Naive thymus-derived CD4-positive, alpha-beta T cell (primary cell): ENCODE results near the gene LAMTOR1. TPM values are rescaled to one million over a fixed set of nuclear protein-coding genes. Genes with fewer than 3 reads are reported as not detected.
A peak's percentile ranks its signal among the peaks of the same experiment; 100 is the strongest.

Experiments
- ATAC-seq: fragments of 150-1000 bp; cut with Tn5 transposase; 2 replicates; pipeline ENCODE4 v1.10.0; 2021; ENCODE audit warnings: mild to moderate bottlenecking, moderate library complexity
- CTCF ChIA-PET: fragments of 350-600 bp; sonication (Branson Sonifier 250); formaldehyde crosslinking; loops from one replicate; lab custom pipeline; 2021; ENCODE audit warnings: antibody characterized with exemption; lab: Charles Lee
- POLR2A ChIA-PET: fragments of 350-600 bp; sonication (Branson Sonifier 250); formaldehyde crosslinking; loops from one replicate; lab custom pipeline; 2021; ENCODE audit warnings: antibody characterized with exemption, inconsistent platforms; lab: Charles Lee
- DNase-seq, 9 donors: peaks; one replicate each; pipeline versions ENCODE4 v3.0.0 to v3.0.0-alpha.2; 2020 to 2022; ENCODE audit warnings: mixed read lengths in 1 of 9
- H3K27ac ChIP-seq: one replicate; pipeline ENCODE4 v1.7.0; 2013; ENCODE audit warnings: mild to moderate bottlenecking, low read depth, low read length, moderate library complexity
- H3K27me3 ChIP-seq, 2 donors: one replicate each; pipeline ENCODE4 v1.7.0; 2013; ENCODE audit warnings: low read length in 2 of 2, mild to moderate bottlenecking in 2 of 2, moderate library complexity in 2 of 2; ENCODE audit not compliant: control insufficient read depth in 2 of 2, insufficient read depth in 2 of 2
- H3K36me3 ChIP-seq, 3 experiments: 1 replicate in 2 of 3; 2 replicates in 1 of 3; pipeline ENCODE4 v1.7.0; 2013; ENCODE audit warnings: low read length in 3 of 3, mild to moderate bottlenecking in 3 of 3, moderate library complexity in 1 of 3; ENCODE audit not compliant: insufficient read depth in 3 of 3, control insufficient read depth in 2 of 3
- H3K4me1 ChIP-seq, 2 donors: one replicate each; pipeline ENCODE4 v1.7.0; 2013; ENCODE audit warnings: low read length in 2 of 2, mild to moderate bottlenecking in 2 of 2, moderate library complexity in 1 of 2; ENCODE audit not compliant: control insufficient read depth in 2 of 2, insufficient read depth in 2 of 2
- H3K4me3 ChIP-seq: 2 replicates; pipeline ENCODE4 v1.7.0; 2013; ENCODE audit warnings: mild to moderate bottlenecking, low read length
- H3K9me3 ChIP-seq, 3 experiments: 1 replicate in 2 of 3; 2 replicates in 1 of 3; pipeline ENCODE4 v1.7.0; 2013; ENCODE audit warnings: low read length in 3 of 3; ENCODE audit not compliant: control insufficient read depth in 2 of 3
- H3K27ac Mint-ChIP-seq, 9 donors: one replicate each; pipeline ENCODE4 v1.8.0; 2020 to 2022; ENCODE audit warnings: mixed read lengths in 9 of 9, mild to moderate bottlenecking in 8 of 9, moderate library complexity in 5 of 9, inconsistent platforms in 2 of 9
- H3K27me3 Mint-ChIP-seq, 5 donors: one replicate each; pipeline ENCODE4 v1.8.0; 2021 to 2022; ENCODE audit warnings: mixed read lengths in 5 of 5, mild to moderate bottlenecking in 1 of 5
- H3K36me3 Mint-ChIP-seq, 5 donors: one replicate each; pipeline ENCODE4 v1.8.0; 2020 to 2022; ENCODE audit warnings: mixed read lengths in 5 of 5, mild to moderate bottlenecking in 3 of 5, inconsistent platforms in 1 of 5
- H3K4me1 Mint-ChIP-seq, 7 donors: one replicate each; pipeline ENCODE4 v1.8.0; 2020 to 2022; ENCODE audit warnings: mixed read lengths in 7 of 7, mild to moderate bottlenecking in 3 of 7, inconsistent platforms in 1 of 7
- H3K4me3 Mint-ChIP-seq, 10 donors: one replicate each; pipeline ENCODE4 v1.8.0; 2020 to 2022; ENCODE audit warnings: mild to moderate bottlenecking in 10 of 10, mixed read lengths in 10 of 10, moderate library complexity in 6 of 10, inconsistent platforms in 2 of 10
- H3K9me3 Mint-ChIP-seq, 11 donors: one replicate each; pipeline ENCODE4 v1.8.0; 2020 to 2022; ENCODE audit warnings: mixed read lengths in 11 of 11, mild to moderate bottlenecking in 4 of 11, inconsistent platforms in 1 of 11, moderate library complexity in 1 of 11
- intact Hi-C, 2 donors: fragments of 100-400 bp; cut with micrococcal nuclease; formaldehyde crosslinking; loops; one replicate each; pipeline ENCODE4 v1.15.1; 2023
- polyA plus RNA-seq, 2 donors: library from polyadenylated mRNA; unstranded; fragments of 300-500 nt; fragmentation: Illumina TruSeq; gene quantifications; one replicate each; pipeline ENCODE4 v1.2.3, GENCODE V29; 2021
- total RNA-seq, 6 experiments: library from RNA in 5 of 6; stranded (reverse) in 5 of 6; gene quantifications; 1 replicate in 5 of 6; 2 replicates in 1 of 6; pipeline ENCODE4 v1.2.3 and lab custom pipeline; 2021 to 2026

Gene LAMTOR1
- total and polyA plus RNA-seq, 7 experiments from 2014 or later = 41.8 to 83.0 (median 69.7) TPM

GRCh38 chr11:72067676-72068075 lies 35.4 kb downstream of the LAMTOR1 start:
- H3K4me3 Mint-ChIP-seq = no peak overlapping the region
- Histone ChIP-seq H3K27ac (no peak overlapping the region), H3K36me3 (no peaks in the 10 kb centered on the region), H3K27me3 (no peaks in the 10 kb centered on the region), H3K4me1 (peaks cover 0 to 4% of the 10 kb centered on the region in 2 donors), H3K9me3 (no peaks in the 10 kb centered on the region), H3K4me3 (no peak overlapping the region)
- DNase-seq = no peak
- intact Hi-C loops = no loop called here
- no peak for ATAC-seq
- H3K4me1 Mint-ChIP-seq = peaks cover 15 to 50% (median 30%) of the 10 kb centered on the region in 7 donors
- CTCF ChIA-PET = no interaction called here
- POLR2A ChIA-PET = interaction anchor here (0.5 to 1.2 kb wide), 3 partner anchors 25 to 299 kb away, joined by 3 read pairs; no protein-coding TSS in a partner anchor
- H3K27ac Mint-ChIP-seq = no peak overlapping the region
- no peaks in the 10 kb centered on the region for H3K9me3 Mint-ChIP-seq
- no peaks in the 10 kb centered on the region for H3K27me3 Mint-ChIP-seq
- peaks cover 0 to 19% (median 11%) of the 10 kb centered on the region in 5 donors for H3K36me3 Mint-ChIP-seq

GRCh38 chr11:72067266-72067665 lies 35.8 kb downstream of the LAMTOR1 start:
- H3K9me3 Mint-ChIP-seq = no peaks in the 10 kb centered on the region
- H3K27ac ChIP-seq = no peak overlapping the region
- POLR2A ChIA-PET = interaction anchor here (1.1 to 1.2 kb wide), 2 partner anchors 25 to 29 kb away, joined by 3 read pairs; no protein-coding TSS in a partner anchor

GRCh38 chr11:72066855-72067254 lies 36.2 kb downstream of the LAMTOR1 start:
- Mint-ChIP-seq H3K36me3 (peaks cover 3 to 24% (median 12%) of the 10 kb centered on the region in 5 donors), H3K27me3 (no peaks in the 10 kb centered on the region), H3K27ac (peak overlapping the region in 1 of 9 donors; percentile 53), H3K4me3 (no peak overlapping the region), H3K4me1 (peaks cover 12 to 42% (median 24%) of the 10 kb centered on the region in 7 donors), H3K9me3 (no peaks in the 10 kb centered on the region)
- Histone ChIP-seq H3K4me1 (peaks cover 0 to under 1% of the 10 kb centered on the region in 2 donors), H3K36me3 (no peaks in the 10 kb centered on the region), H3K27me3 (no peaks in the 10 kb centered on the region), H3K27ac (no peak overlapping the region), H3K4me3 (no peak overlapping the region), H3K9me3 (no peaks in the 10 kb centered on the region)
- intact Hi-C loops = no loop called here
- DNase-seq (no peak), ATAC-seq (no peak)
- ChIA-PET POLR2A (interaction anchor here (0.5 to 1.2 kb wide), 4 partner anchors 8 to 78 kb away, joined by 3 read pairs; no protein-coding TSS in a partner anchor), CTCF (no interaction called here)

More at GRCh38 chr11:72067266-72067665, 35.8 kb downstream of the LAMTOR1 start:
- Mint-ChIP-seq H3K4me3 (no peak overlapping the region), H3K27ac (peak overlapping the region in 1 of 9 donors; percentile 53), H3K27me3 (no peaks in the 10 kb centered on the region), H3K36me3 (peaks cover 0 to 20% (median 11%) of the 10 kb centered on the region in 5 donors), H3K4me1 (peaks cover 13 to 46% (median 28%) of the 10 kb centered on the region in 7 donors)
- peaks cover 0 to 4% of the 10 kb centered on the region in 2 donors for H3K4me1 ChIP-seq
- no peaks in the 10 kb centered on the region for H3K9me3 ChIP-seq
- no peak for DNase-seq
- H3K4me3 ChIP-seq = no peak overlapping the region
- H3K36me3 ChIP-seq = no peaks in the 10 kb centered on the region
- intact Hi-C loops = no loop called here
- CTCF ChIA-PET = no interaction called here
- no peaks in the 10 kb centered on the region for H3K27me3 ChIP-seq
- ATAC-seq = no peak

- Histone ChIP-seq H3K27me3 (no peaks in the 10 kb centered on the region), H3K4me3 (no peak overlapping the region), H3K9me3 (no peaks in the 10 kb centered on the region), H3K27ac (no peak overlapping the region), H3K4me1 (no peaks in the 10 kb centered on the region), H3K36me3 (no peaks in the 10 kb centered on the region)
- H3K9me3 Mint-ChIP-seq = no peaks in the 10 kb centered on the region
- H3K27me3 Mint-ChIP-seq = no peaks in the 10 kb centered on the region
- peaks cover 0 to 15% (median 9%) of the 10 kb centered on the region in 5 donors for H3K36me3 Mint-ChIP-seq
- CTCF ChIA-PET = no interaction called here
- peak overlapping the region in 1 of 9 donors; percentile 58 for H3K27ac Mint-ChIP-seq
- intact Hi-C loops = no loop called here
- H3K4me3 Mint-ChIP-seq = peak overlapping the region in 1 of 10 donors; percentile 2
- DNase-seq (no peak), ATAC-seq (no peak)
- H3K4me1 Mint-ChIP-seq = peaks cover 0 to 16% (median 4%) of the 10 kb centered on the region in 7 donors
- POLR2A ChIA-PET = no interaction called here
Measured at GRCh38 chr11:72061739-72062396, 41.2 kb downstream of the LAMTOR1 start.

- intact Hi-C loops = no loop called here
Measured at GRCh38 chr11:72058416-72059034, 44.6 kb downstream of the LAMTOR1 start.

GRCh38 chr11:72048766-72049460 lies 54.2 kb downstream of the LAMTOR1 start:
- Histone ChIP-seq H3K4me3 (no peak overlapping the region), H3K27me3 (no peaks in the 10 kb centered on the region), H3K9me3 (no peaks in the 10 kb centered on the region), H3K4me1 (peaks cover 0 to 6% of the 10 kb centered on the region in 2 donors), H3K27ac (no peak overlapping the region), H3K36me3 (no peaks in the 10 kb centered on the region)
- no peak for ATAC-seq
- DNase-seq = no peak
- ChIA-PET CTCF (interaction anchor here (1.8 kb wide), 1 partner anchor 42 kb away, joined by 9 read pairs; no protein-coding TSS in a partner anchor), POLR2A (interaction anchor here (0.8 to 2.6 kb wide), 2 partner anchors 9 to 60 kb away, joined by 3 to 12 read pairs; no protein-coding TSS in a partner anchor)
- H3K27me3 Mint-ChIP-seq = no peaks in the 10 kb centered on the region
- intact Hi-C loops = no loop called here
- H3K4me1 Mint-ChIP-seq = peaks cover 2 to 23% (median 15%) of the 10 kb centered on the region in 7 donors
- peaks cover 0 to 17% (median 4%) of the 10 kb centered on the region in 5 donors for H3K36me3 Mint-ChIP-seq
- H3K9me3 Mint-ChIP-seq = no peaks in the 10 kb centered on the region
- H3K4me3 Mint-ChIP-seq = no peak overlapping the region
- H3K27ac Mint-ChIP-seq = peak overlapping the region in 2 of 9 donors; percentile 76 to 84

More at GRCh38 chr11:72058416-72059034, 44.6 kb downstream of the LAMTOR1 start:
- Mint-ChIP-seq H3K36me3 (peaks cover 0 to 9% (median 8%) of the 10 kb centered on the region in 5 donors), H3K9me3 (no peaks in the 10 kb centered on the region), H3K4me1 (peaks cover 0 to 22% (median 0%) of the 10 kb centered on the region in 7 donors), H3K4me3 (no peak overlapping the region), H3K27me3 (no peaks in the 10 kb centered on the region), H3K27ac (peak overlapping the region in 2 of 9 donors; percentile 14 to 58)
- no peak overlapping the region for H3K4me3 ChIP-seq
- CTCF ChIA-PET = interaction anchor here (1.4 kb wide), 1 partner anchor 32 kb away, joined by 3 read pairs; no protein-coding TSS in a partner anchor
- H3K27ac ChIP-seq = no peak overlapping the region
- ATAC-seq (no peak), DNase-seq (no peak)
- POLR2A ChIA-PET = interaction anchor here (2.4 kb wide), 1 partner anchor 15 kb away, joined by 7 read pairs; no protein-coding TSS in a partner anchor
- no peaks in the 10 kb centered on the region for H3K27me3 ChIP-seq
- H3K36me3 ChIP-seq = no peaks in the 10 kb centered on the region
- no peaks in the 10 kb centered on the region for H3K9me3 ChIP-seq
- H3K4me1 ChIP-seq = no peaks in the 10 kb centered on the region
